ENCODE measurements around the gene ARHGAP22.

ARHGAP22 gene

GRCh38 chr10:48501226-48501625 is 103.6 kb downstream of the ARHGAP22 start:
- H3K36me3 ChIP-seq (ENCODE audit: low read depth) = no peaks in the 10 kb centered on the region
- H3K4me1 ChIP-seq (ENCODE audit: insufficient read depth, poor library complexity, severe bottlenecking) = peaks cover 7% of the 10 kb centered on the region
- H3K9me3 ChIP-seq (ENCODE audit: severe bottlenecking) = no peaks in the 10 kb centered on the region
- no peaks in the 10 kb centered on the region for H3K27me3 ChIP-seq (ENCODE audit: insufficient read depth, poor library complexity, severe bottlenecking)
- no peak for ATAC-seq (ENCODE audit: low read depth)
- H3K4me3 ChIP-seq (ENCODE audit: severe bottlenecking) = no peak overlapping the region
- TF ChIP-seq CTCF (IDR thresholded peaks at IDR 0.05; ENCODE audit: poor library complexity, severe bottlenecking) = no peak
- no peak overlapping the region for H3K27ac ChIP-seq (ENCODE audit: poor library complexity, severe bottlenecking)
- DNase-seq (ENCODE audit: low spot score) = no peak

GRCh38 chr10:48500771-48501170 is 104.1 kb downstream of the ARHGAP22 start:
- no peak for DNase-seq (ENCODE audit: low spot score)
- Histone ChIP-seq H3K9me3 (ENCODE audit: severe bottlenecking) (no peaks in the 10 kb centered on the region), H3K36me3 (ENCODE audit: low read depth) (no peaks in the 10 kb centered on the region), H3K27ac (ENCODE audit: poor library complexity, severe bottlenecking) (no peak overlapping the region), H3K4me1 (ENCODE audit: insufficient read depth, poor library complexity, severe bottlenecking) (peaks cover 7% of the 10 kb centered on the region), H3K4me3 (ENCODE audit: severe bottlenecking) (no peak overlapping the region), H3K27me3 (ENCODE audit: insufficient read depth, poor library complexity, severe bottlenecking) (no peaks in the 10 kb centered on the region)
- TF ChIP-seq CTCF (IDR thresholded peaks at IDR 0.05; ENCODE audit: poor library complexity, severe bottlenecking) = no peak
- no peak for ATAC-seq (ENCODE audit: low read depth)

GRCh38 chr10:48498940-48499510 is 105.8 kb downstream of the ARHGAP22 start:
- TF ChIP-seq CTCF (IDR thresholded peaks at IDR 0.05; ENCODE audit: poor library complexity, severe bottlenecking) = no peak
- DNase-seq (ENCODE audit: low spot score) = peak; percentile 38
- no peak overlapping the region for H3K4me3 ChIP-seq (ENCODE audit: severe bottlenecking)
- ATAC-seq (ENCODE audit: low read depth) = no peak
- no peak overlapping the region for H3K27ac ChIP-seq (ENCODE audit: poor library complexity, severe bottlenecking)
- peaks cover 7% of the 10 kb centered on the region for H3K4me1 ChIP-seq (ENCODE audit: insufficient read depth, poor library complexity, severe bottlenecking)
- no peaks in the 10 kb centered on the region for H3K27me3 ChIP-seq (ENCODE audit: insufficient read depth, poor library complexity, severe bottlenecking)
- H3K9me3 ChIP-seq (ENCODE audit: severe bottlenecking) = no peaks in the 10 kb centered on the region
- H3K36me3 ChIP-seq (ENCODE audit: low read depth) = no peaks in the 10 kb centered on the region

GRCh38 chr10:48497780-48498770 is 106.8 kb downstream of the ARHGAP22 start:
- no peaks in the 10 kb centered on the region for H3K27me3 ChIP-seq (ENCODE audit: insufficient read depth, poor library complexity, severe bottlenecking)
- no peak for TF ChIP-seq CTCF (IDR thresholded peaks at IDR 0.05; ENCODE audit: poor library complexity, severe bottlenecking)
- H3K9me3 ChIP-seq (ENCODE audit: severe bottlenecking) = no peaks in the 10 kb centered on the region
- no peak overlapping the region for H3K27ac ChIP-seq (ENCODE audit: poor library complexity, severe bottlenecking)
- H3K4me3 ChIP-seq (ENCODE audit: severe bottlenecking) = no peak overlapping the region
- peaks cover 7% of the 10 kb centered on the region for H3K4me1 ChIP-seq (ENCODE audit: insufficient read depth, poor library complexity, severe bottlenecking)
- no peaks in the 10 kb centered on the region for H3K36me3 ChIP-seq (ENCODE audit: low read depth)
- DNase-seq (ENCODE audit: low spot score) = peak; percentile 32
- no peak for ATAC-seq (ENCODE audit: low read depth)
